Stimulated activated CD4-positive, alpha-beta T cell treated with anti-CD3 and anti-CD28 coated beads, Interleukin-4, amount 100 ng/mL, for 48 hours (primary cell): ENCODE measurements around the gene EGLN1.

Experiments
- DNase-seq, 2 donors: peaks; one replicate each; pipeline ENCODE4 v3.0.0-alpha.2; 2020; ENCODE audit warnings: low read depth in 2 of 2

EGLN1 gene

DNA sequence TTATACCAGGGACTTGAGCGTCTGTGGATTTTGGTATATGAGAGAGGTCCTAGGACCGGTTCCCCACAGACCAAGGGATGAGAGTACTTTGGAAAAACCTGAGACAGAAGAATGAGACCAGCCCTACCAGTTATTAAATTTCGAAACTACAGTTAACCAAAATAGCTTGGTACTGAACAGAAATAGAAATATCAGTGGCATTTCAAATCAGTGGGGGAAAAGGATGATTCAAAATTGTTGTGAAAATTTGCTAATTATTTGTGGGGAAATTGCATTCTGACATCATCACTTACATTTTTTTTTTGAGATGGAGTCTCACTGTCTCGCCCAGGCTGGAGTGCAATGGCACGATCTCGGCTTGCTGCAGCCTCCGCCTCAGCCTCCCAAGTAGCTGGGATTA, 92.6 kb downstream of the EGLN1 start:
- DNase-seq = no peak

DNA sequence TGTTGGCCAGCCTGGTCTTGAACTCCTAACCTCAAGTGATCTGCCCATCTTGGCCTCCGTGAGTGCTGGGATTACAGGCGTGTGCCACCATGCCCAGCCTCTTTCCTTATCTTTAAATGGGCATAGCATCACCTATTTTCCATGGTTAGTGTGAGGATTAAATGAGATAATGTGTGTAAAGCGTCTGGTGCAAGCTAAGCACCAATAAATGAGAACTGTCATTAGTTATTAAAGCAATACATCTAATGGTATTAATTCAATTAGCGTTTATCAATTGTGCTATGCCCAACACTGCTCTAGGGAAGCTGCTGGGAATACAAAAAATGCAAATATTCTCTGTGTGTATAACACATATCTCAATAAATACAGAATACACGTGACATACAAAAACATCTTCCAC, 94.5 kb downstream of the EGLN1 start:
- no peak for DNase-seq

DNA sequence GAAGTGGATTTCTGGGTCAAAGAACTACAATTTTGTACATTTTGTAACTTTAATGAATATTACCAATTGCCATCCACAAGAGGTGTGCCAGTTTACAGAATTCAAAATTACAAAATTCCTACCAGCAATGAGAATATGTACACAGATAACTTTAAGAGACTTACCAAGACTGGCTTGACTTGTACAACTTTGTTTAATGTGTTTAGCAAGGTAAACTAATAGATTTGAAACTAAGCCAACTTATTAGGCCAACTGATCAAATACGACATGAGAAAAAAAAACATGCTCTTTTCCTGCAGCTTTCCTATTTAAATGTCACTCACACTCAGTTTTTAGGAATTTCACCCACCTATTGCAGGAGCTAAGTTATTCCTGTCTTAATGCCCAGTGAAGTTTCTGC, 95.8 kb downstream of the EGLN1 start:
- DNase-seq = no peak

DNA sequence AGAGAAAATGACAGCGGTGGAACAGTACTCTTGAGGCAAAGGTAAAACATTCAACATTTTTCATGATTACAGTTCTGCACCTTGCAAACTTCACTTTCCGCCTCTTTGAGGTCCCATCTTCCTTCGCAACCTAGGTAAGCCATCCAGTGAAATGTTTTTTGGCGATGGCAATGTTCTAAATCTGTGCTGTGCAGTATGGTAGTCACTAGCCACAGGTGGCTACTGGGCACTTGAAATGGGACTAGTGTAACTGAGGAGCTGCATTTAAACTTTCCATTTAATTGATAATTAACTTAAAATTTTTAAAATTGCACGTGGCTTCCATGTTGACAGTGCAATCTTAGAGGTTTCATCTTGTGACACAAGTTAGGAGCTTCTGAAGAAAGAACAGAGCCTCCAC, 97.4 kb downstream of the EGLN1 start:
- no peak for DNase-seq

DNA sequence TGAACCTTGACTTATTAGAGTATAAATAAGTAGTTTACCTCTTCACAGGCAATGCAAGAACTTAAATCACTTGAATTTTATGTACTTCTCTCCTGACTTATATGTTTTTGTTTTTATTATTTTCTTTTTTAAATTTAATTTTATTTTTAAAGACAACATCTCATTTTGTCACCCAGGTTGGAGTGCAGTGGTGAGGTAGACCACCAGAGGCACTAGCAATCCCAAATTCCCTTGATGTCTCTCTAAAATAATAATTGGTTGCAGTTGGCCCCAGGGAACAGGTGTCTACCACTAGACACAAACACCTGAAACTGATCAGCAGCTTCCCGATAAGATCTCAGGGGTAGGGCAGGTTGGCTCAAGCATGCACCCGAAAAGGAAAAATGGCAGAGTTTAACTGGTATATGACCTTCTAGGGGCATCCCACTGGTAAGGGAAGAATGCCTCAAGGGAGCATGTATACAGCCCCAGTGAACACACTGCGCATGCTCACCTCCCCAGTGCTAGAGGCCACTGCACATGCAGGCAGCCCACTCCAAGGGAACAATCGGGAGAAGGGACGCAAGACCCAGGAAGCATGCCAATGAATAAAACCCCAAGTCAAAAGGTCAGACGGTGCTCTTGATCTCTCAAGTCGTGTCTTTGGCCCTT, 99.1 kb downstream of the EGLN1 start:
- DNase-seq = no peak

DNA sequence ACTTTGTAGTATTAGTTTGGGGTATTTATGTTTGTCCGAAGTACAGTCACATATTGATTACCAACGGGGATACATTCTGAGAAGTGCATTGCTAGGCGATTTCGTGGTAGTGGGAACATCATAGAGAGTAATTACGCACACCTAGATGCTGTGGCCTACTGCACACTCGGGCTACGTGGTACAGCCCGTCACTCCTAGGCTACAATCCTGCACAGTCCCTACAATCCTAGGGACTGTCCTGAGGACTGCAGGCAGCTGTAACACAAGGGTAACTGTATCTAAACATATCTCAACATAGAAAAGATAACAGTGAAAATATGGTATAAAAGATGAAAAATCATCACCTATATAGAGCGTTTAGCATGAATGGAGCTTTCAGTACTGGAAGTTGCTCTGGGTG, 103.0 kb downstream of the EGLN1 start:
- DNase-seq = no peak

DNA sequence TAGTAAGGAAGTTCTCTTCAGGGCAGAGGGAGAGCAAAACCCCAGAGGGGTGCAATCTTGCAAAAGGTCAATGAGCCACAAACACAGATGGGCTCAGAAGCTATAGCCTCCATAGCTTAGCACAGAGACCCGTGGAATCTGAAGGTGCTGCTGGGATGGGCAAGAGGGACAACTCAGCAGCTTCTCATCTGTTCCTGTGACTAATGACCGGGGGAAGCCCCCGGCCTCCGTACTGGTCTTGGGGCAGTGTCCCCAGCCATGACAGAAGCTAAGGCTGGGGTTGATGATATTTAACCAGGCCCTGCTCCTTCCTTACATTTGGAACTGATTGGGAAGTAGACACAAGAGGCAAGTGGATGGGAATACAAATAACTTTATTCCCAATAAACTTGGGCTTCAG, 103.5 kb downstream of the EGLN1 start:
- DNase-seq = no peak

DNA sequence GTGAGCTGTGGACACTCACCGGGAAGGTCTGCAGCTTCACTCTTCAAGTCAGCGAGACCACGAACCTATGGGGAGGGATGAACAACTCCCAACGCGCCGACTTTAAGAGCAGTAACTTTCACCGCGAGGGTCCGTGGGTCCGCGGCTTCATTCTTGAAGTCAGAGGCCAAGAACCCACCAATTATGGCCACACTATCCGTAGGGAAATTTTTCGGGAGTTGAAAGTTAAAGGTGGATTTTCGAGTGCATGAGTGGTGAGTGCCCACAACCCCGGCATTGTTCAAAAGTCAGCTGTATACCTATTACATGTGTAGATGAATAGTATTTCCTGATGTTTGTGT, 104.1 kb downstream of the EGLN1 start:
- no peak for DNase-seq

DNA sequence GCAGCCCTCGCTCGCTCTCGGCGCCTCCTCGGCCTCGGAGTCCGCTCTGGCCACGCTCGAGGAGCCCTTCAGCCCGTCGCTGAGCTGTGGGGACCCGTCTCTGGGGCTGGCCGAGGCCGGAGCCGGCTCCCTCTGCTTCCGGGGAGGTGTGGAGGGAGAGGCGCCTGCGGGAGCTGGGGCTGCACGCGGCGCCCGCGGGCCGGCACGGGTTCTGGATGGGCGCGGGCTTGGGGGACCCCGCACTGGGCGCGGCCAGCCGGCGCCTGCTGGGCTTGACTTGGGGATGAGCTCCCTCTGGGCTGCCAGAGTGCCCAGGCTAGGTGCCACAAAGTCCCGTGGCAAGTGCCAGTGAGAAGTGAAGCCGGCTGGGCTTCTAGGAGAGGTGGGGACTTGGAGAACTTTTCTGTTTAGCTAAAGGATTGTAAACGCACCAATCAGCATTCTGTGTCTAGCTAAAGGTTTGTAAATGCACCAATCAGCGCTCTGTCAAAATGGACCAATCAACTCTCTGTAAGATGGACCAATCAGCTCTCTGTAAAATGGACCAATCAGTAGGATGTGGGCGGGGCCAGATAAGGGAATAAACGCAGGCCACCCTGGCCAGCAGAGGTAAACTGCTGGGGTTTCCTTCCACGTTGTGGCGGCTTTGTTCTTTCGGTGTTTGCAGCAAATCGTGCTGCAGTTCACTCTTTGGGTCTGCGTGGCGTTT, 104.6 kb downstream of the EGLN1 start:
- DNase-seq = no peak

DNA sequence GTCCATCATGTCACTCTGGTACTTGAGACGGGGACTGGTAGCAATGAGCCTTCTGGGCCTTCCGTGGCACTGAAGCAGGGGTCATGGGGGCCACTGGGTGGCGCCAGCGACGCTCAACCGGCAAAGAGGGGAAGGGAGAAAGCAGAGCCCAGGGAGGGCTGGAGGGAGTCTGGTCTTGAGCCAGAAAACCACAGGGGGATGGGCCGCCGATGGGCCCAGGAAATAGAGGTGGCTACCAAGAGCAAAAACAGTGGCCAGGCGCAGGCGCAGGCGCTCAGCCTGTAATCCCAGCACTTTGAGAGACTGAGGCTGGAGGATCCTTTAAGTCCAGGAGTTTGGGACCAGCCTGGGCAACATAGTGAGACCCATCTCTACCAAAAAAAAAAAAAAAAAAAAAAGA, 106.2 kb downstream of the EGLN1 start:
- DNase-seq = peak; percentile 29 to 39
